ENCODE measurements around the gene MCMBP.

- TF ChIP-seq POLR2A (IDR thresholded peaks at IDR 0.05) = no peak
- TF ChIP-seq POLR2AphosphoS5 (IDR thresholded peaks at IDR 0.05) = no peak
Measured at GRCh38 chr10:119896937-119897770, 24.5 kb upstream of the MCMBP start.
